ENCODE measurements around the gene TOMT.

Gene TOMT

GRCh38 chr11:72157131-72157530, 51.4 kb downstream of the TOMT start:
- peaks cover 0 to 2% of the 10 kb centered on the region in 2 donors for H3K27me3 ChIP-seq (ENCODE audit: control insufficient read depth in 1 of 2, insufficient read depth in 2 of 2, low read length in 2 of 2)
- H3K27ac ChIP-seq (ENCODE audit: low read depth, low read length), result no peak overlapping the region
- no peaks in the 10 kb centered on the region for H3K36me3 ChIP-seq (ENCODE audit: control insufficient read depth in 1 of 2, insufficient read depth in 2 of 2, low read length in 2 of 2)
- H3K4me1 ChIP-seq (ENCODE audit: control insufficient read depth in 1 of 2, insufficient read depth in 2 of 2, low read length in 2 of 2), result no peaks in the 10 kb centered on the region
- H3K9me3 ChIP-seq (ENCODE audit: control insufficient read depth in 1 of 2, low read length in 2 of 2), result no peaks in the 10 kb centered on the region
- no peak overlapping the region for H3K4me3 ChIP-seq (ENCODE audit: low read depth in 1 of 2, low read length in 2 of 2)
- no peak overlapping the region for H3K9ac ChIP-seq (ENCODE audit: low read depth in 1 of 2, low read length in 2 of 2)
